ENCODE measurements around the gene GRID1. TPM values are rescaled to one million over a fixed set of nuclear protein-coding genes. Genes with fewer than 3 reads are reported as not detected.
A peak's percentile ranks its signal among the peaks of the same experiment; 100 is the strongest.

GRID1 gene
- polyA plus RNA-seq, 4 donors = 0.27 to 1.1 (median 0.40) TPM; not detected in 1

DNA sequence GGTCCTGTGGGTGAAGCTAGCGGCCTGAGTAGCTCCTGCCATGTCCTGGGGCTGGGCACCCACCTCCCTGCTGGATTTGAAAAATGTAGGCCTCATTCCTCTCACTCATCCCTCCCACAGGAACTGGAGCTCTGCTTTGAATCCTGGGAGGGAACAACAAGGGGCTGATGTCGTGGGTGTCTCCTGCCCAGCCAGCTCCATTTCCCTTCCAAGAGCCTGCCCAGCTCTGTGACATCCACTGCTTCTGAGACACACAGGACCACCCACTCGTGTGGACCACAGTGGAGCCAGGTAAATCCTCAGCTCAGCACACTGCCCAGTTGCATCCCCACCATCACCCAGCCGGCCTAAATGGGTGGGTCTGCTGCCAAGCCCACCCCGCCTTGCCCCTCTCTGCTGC, 579.2 kb downstream of the GRID1 start:
- no peak for FAIRE-seq

DNA sequence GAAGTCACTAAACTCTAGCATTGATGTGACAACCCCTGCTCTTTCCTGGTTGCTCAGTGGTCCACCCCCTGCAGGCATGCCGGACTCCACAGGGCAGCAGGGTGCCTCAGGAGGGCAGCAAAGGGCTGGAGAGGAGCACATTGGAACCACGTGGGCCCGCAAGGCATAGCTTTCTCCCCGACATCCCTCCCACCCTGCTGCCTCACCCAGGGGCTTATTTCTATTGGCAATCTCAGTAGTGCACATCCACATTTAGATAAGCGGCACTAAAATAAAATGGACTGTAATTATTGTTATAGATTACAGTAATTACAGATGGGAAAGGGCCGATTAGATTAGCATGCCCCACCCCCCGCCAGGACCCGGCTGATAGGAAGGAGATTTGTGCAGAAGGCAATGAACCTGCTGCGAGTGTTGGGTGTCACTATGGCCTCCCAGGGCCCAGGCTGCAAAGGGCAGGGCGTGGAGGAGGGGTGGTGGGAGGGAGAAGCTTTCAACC, 580.1 kb downstream of the GRID1 start:
- Histone ChIP-seq H3K4me1 (ENCODE audit: control insufficient read depth in 3 of 3, insufficient read depth in 2 of 3, low read depth in 1 of 3, low read length in 2 of 3) (no peaks in the 10 kb centered on the region), H3K27ac (ENCODE audit: low read depth in 1 of 3, low read length in 2 of 3) (no peak overlapping the region), H3K36me3 (ENCODE audit: control insufficient read depth in 3 of 3, insufficient read depth in 2 of 3, low read depth in 1 of 3, low read length in 3 of 3) (no peaks in the 10 kb centered on the region), H3K4me3 (ENCODE audit: low read depth in 1 of 3, low read length in 3 of 3) (no peak overlapping the region), H3K9me3 (ENCODE audit: control insufficient read depth in 2 of 2, insufficient read depth in 1 of 2, low read depth in 1 of 2, low read length in 1 of 2) (no peaks in the 10 kb centered on the region), H3K27me3 (ENCODE audit: control insufficient read depth in 3 of 3, insufficient read depth in 3 of 3, low read length in 3 of 3) (peaks cover 0 to 5% (median 0%) of the 10 kb centered on the region in 3 donors)
- WGBS, 3 donors = 8 to 54% (median 30%) methylated on average over 10 of the region's 10 CpGs
- DNase-seq = peak in 1 of 2 donors; percentile 31
- no peak for FAIRE-seq

More for the DNA sequence above, 579.2 kb downstream of the GRID1 start:
- H3K4me1 ChIP-seq (ENCODE audit: control insufficient read depth in 3 of 3, insufficient read depth in 2 of 3, low read depth in 1 of 3, low read length in 2 of 3) = no peaks in the 10 kb centered on the region
- peaks cover 0 to 5% (median 0%) of the 10 kb centered on the region in 3 donors for H3K27me3 ChIP-seq (ENCODE audit: control insufficient read depth in 3 of 3, insufficient read depth in 3 of 3, low read length in 3 of 3)
- DNase-seq = no peak
- 68 to 79% (median 78%) methylated on average over 5 of the region's 5 CpGs for WGBS, 3 donors
- H3K27ac ChIP-seq (ENCODE audit: low read depth in 1 of 3, low read length in 2 of 3) = no peak overlapping the region
- H3K36me3 ChIP-seq (ENCODE audit: control insufficient read depth in 3 of 3, insufficient read depth in 2 of 3, low read depth in 1 of 3, low read length in 3 of 3) = no peaks in the 10 kb centered on the region
- H3K9me3 ChIP-seq (ENCODE audit: control insufficient read depth in 2 of 2, insufficient read depth in 1 of 2, low read depth in 1 of 2, low read length in 1 of 2) = no peaks in the 10 kb centered on the region
- H3K4me3 ChIP-seq (ENCODE audit: low read depth in 1 of 3, low read length in 3 of 3) = no peak overlapping the region

DNA sequence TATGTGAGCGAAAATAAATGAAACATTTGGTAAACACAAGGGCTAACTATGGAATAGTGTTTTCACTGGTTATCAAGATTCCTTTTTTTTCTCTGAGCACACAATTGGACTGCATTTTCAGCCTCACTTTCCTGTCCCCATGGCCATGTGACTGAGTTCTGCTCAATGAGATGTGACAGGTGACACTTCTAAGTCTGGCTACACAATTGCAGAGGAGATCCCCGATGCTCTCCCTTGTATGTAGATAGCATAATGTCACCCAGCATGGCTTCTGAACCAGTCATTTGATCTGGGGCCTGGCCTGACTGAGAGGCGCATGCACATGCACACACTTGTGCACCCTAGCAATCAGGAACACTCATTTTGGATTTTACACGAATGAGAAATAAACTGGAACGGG, 581.8 kb downstream of the GRID1 start:
- Histone ChIP-seq H3K4me3 (ENCODE audit: low read depth in 1 of 3, low read length in 3 of 3) (no peak overlapping the region), H3K9me3 (ENCODE audit: control insufficient read depth in 2 of 2, insufficient read depth in 1 of 2, low read depth in 1 of 2, low read length in 1 of 2) (no peaks in the 10 kb centered on the region), H3K27ac (ENCODE audit: low read depth in 1 of 3, low read length in 2 of 3) (no peak overlapping the region), H3K4me1 (ENCODE audit: control insufficient read depth in 3 of 3, insufficient read depth in 2 of 3, low read depth in 1 of 3, low read length in 2 of 3) (no peaks in the 10 kb centered on the region), H3K27me3 (ENCODE audit: control insufficient read depth in 3 of 3, insufficient read depth in 3 of 3, low read length in 3 of 3) (peaks cover 0 to 5% (median 0%) of the 10 kb centered on the region in 3 donors), H3K36me3 (ENCODE audit: control insufficient read depth in 3 of 3, insufficient read depth in 2 of 3, low read depth in 1 of 3, low read length in 3 of 3) (no peaks in the 10 kb centered on the region)
- DNase-seq (no peak), FAIRE-seq (no peak)
- 61 to 83% (median 66%) methylated on average over 5 of the region's 5 CpGs for WGBS, 3 donors

DNA sequence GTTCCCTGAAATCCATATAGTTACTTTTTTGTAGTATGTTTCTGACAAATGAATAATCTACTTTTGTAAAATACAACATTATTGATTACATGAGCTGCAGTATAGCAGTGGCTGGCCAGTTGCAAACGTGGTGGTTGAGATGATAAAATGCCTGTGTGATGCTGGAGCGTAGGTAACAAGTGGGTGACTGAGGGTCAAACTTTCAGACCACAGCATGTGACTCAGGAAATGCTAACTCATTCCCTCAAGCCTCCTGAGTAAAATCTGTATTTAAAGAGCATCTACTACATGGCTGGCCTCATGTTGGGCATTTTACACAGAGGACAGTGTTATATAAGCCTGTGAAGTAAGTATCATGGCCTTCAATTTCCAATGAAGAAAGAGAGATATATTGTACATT, 585.2 kb downstream of the GRID1 start:
- H3K27ac ChIP-seq (ENCODE audit: low read depth in 1 of 3, low read length in 2 of 3) = no peak overlapping the region
- no peak overlapping the region for H3K4me3 ChIP-seq (ENCODE audit: low read depth in 1 of 3, low read length in 3 of 3)
- H3K9me3 ChIP-seq (ENCODE audit: control insufficient read depth in 2 of 2, insufficient read depth in 1 of 2, low read depth in 1 of 2, low read length in 1 of 2) = no peaks in the 10 kb centered on the region
- peaks cover 0 to 5% (median 0%) of the 10 kb centered on the region in 3 donors for H3K27me3 ChIP-seq (ENCODE audit: control insufficient read depth in 3 of 3, insufficient read depth in 3 of 3, low read length in 3 of 3)
- FAIRE-seq (no peak), DNase-seq (no peak)
- no peaks in the 10 kb centered on the region for H3K36me3 ChIP-seq (ENCODE audit: control insufficient read depth in 3 of 3, insufficient read depth in 2 of 3, low read depth in 1 of 3, low read length in 3 of 3)
- H3K4me1 ChIP-seq (ENCODE audit: control insufficient read depth in 3 of 3, insufficient read depth in 2 of 3, low read depth in 1 of 3, low read length in 2 of 3) = no peaks in the 10 kb centered on the region
- 51 to 72% (median 56%) methylated on average over 2 of the region's 2 CpGs for WGBS, 3 donors

DNA sequence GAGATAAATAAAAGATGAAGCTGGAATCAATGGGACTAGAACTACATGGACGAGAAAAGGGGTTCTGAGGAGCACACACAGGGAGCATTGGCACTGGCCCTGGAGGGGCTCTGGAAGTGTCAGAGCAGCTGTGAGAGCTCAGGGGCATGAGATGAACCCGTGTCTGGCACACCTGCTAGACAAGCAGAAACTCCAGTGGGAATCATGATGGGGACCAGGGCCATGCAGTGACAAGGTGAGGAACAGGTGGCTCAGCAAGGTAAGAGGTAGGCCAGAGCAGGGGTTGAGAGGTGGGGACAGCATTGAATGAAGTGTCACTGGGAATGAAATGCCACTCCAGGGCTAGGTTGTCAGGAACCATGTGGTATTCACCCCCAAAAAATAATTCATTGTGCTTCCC, 588.5 kb downstream of the GRID1 start:
- WGBS, 3 donors = 48 to 66% (median 62%) methylated on average over 2 of the region's 2 CpGs
- Histone ChIP-seq H3K4me3 (ENCODE audit: low read depth in 1 of 3, low read length in 3 of 3) (no peak overlapping the region), H3K9me3 (ENCODE audit: control insufficient read depth in 2 of 2, insufficient read depth in 1 of 2, low read depth in 1 of 2, low read length in 1 of 2) (no peaks in the 10 kb centered on the region), H3K4me1 (ENCODE audit: control insufficient read depth in 3 of 3, insufficient read depth in 2 of 3, low read depth in 1 of 3, low read length in 2 of 3) (no peaks in the 10 kb centered on the region), H3K27ac (ENCODE audit: low read depth in 1 of 3, low read length in 2 of 3) (no peak overlapping the region), H3K27me3 (ENCODE audit: control insufficient read depth in 3 of 3, insufficient read depth in 3 of 3, low read length in 3 of 3) (no peaks in the 10 kb centered on the region), H3K36me3 (ENCODE audit: control insufficient read depth in 3 of 3, insufficient read depth in 2 of 3, low read depth in 1 of 3, low read length in 3 of 3) (no peaks in the 10 kb centered on the region)
- no peak for DNase-seq
- FAIRE-seq = no peak

DNA sequence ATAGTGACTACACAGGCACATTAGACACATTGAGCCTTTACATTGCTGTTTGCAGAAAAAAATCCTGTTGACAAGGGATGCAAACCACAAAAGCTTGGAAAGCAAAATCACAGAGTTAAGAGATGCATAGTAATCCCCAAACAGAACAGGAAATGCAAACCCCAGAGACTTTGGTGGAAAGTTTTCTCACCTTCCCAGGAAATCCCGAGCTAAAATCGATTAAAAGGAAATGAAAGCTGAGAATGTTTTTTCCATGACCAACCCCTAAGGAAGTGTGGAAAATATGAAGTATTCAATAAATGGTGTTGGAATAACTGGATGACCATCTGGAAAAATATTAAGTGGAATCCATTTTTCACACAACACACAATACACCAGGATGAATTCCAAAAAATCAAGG, 598.7 kb downstream of the GRID1 start:
- WGBS, 3 donors = 49 to 80% (median 76%) methylated on average over 2 of the region's 2 CpGs
- Histone ChIP-seq H3K36me3 (ENCODE audit: control insufficient read depth in 3 of 3, insufficient read depth in 2 of 3, low read depth in 1 of 3, low read length in 3 of 3) (no peaks in the 10 kb centered on the region), H3K9me3 (ENCODE audit: control insufficient read depth in 2 of 2, insufficient read depth in 1 of 2, low read depth in 1 of 2, low read length in 1 of 2) (peaks cover 0 to 4% of the 10 kb centered on the region in 2 donors), H3K4me1 (ENCODE audit: control insufficient read depth in 3 of 3, insufficient read depth in 2 of 3, low read depth in 1 of 3, low read length in 2 of 3) (no peaks in the 10 kb centered on the region), H3K4me3 (ENCODE audit: low read depth in 1 of 3, low read length in 3 of 3) (no peak overlapping the region), H3K27me3 (ENCODE audit: control insufficient read depth in 3 of 3, insufficient read depth in 3 of 3, low read length in 3 of 3) (no peaks in the 10 kb centered on the region), H3K27ac (ENCODE audit: low read depth in 1 of 3, low read length in 2 of 3) (no peak overlapping the region)
- FAIRE-seq (no peak), DNase-seq (no peak)

DNA sequence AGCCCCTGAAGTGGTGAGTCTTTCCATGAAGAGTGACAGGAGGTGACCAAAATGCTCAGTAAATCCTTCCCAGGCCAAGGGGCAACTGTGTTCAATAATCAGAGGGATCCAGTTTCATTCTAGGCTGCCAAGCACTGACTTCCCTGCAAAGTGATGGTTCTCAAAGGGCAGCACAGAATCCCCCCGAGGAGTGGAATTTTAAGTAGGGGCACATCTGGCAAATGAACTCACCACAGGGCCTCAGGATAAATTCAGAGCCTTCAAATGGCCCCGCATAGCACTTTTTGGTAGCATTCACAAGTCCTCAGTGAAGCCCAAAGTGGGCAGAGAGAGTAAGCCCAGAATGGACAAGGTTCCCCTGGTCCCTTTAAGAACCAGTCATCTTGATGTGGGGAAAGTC, 602.5 kb downstream of the GRID1 start:
- 54 to 65% (median 59%) methylated on average over 2 of the region's 2 CpGs for WGBS, 3 donors
- Histone ChIP-seq H3K27ac (ENCODE audit: low read depth in 1 of 3, low read length in 2 of 3) (no peak overlapping the region), H3K9me3 (ENCODE audit: control insufficient read depth in 2 of 2, insufficient read depth in 1 of 2, low read depth in 1 of 2, low read length in 1 of 2) (no peaks in the 10 kb centered on the region), H3K4me3 (ENCODE audit: low read depth in 1 of 3, low read length in 3 of 3) (no peak overlapping the region), H3K36me3 (ENCODE audit: control insufficient read depth in 3 of 3, insufficient read depth in 2 of 3, low read depth in 1 of 3, low read length in 3 of 3) (no peaks in the 10 kb centered on the region), H3K4me1 (ENCODE audit: control insufficient read depth in 3 of 3, insufficient read depth in 2 of 3, low read depth in 1 of 3, low read length in 2 of 3) (no peaks in the 10 kb centered on the region), H3K27me3 (ENCODE audit: control insufficient read depth in 3 of 3, insufficient read depth in 3 of 3, low read length in 3 of 3) (no peaks in the 10 kb centered on the region)
- FAIRE-seq (no peak), DNase-seq (no peak)

DNA sequence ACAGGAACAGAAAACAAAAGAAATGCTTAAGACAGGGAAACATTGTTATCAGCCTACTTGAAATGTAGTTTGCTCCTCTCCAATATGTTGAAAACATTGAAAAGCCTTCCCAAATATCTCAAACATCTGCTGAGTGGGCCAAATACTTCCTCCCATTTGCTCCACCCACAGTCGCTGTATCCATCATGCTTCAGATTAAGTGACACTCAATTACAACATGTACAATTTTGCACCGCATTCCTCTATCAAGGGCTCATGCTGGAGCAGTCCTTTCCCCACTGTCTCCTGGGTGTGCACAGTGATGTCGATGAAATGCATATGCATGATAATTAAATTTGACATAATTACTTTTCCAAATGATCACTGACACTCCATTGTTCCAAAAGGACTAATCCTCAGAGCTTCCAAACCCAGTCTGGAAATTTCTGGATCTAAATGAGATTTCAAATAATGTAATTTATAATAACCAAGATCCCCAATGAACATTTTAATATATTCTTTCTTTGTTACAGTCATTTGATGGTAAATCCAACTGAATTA, 604.6 kb downstream of the GRID1 start:
- WGBS, 3 donors = 69 to 88% (median 86%) methylated on average over 3 of the region's 3 CpGs

More for the DNA sequence above, 604.6 kb downstream of the GRID1 start:
- H3K4me3 ChIP-seq (ENCODE audit: low read depth in 1 of 3, low read length in 3 of 3) = no peak overlapping the region
- FAIRE-seq (no peak), DNase-seq (no peak)
- no peaks in the 10 kb centered on the region for H3K36me3 ChIP-seq (ENCODE audit: control insufficient read depth in 3 of 3, insufficient read depth in 2 of 3, low read depth in 1 of 3, low read length in 3 of 3)
- H3K4me1 ChIP-seq (ENCODE audit: control insufficient read depth in 3 of 3, insufficient read depth in 2 of 3, low read depth in 1 of 3, low read length in 2 of 3) = no peaks in the 10 kb centered on the region
- H3K9me3 ChIP-seq (ENCODE audit: control insufficient read depth in 2 of 2, insufficient read depth in 1 of 2, low read depth in 1 of 2, low read length in 1 of 2) = no peaks in the 10 kb centered on the region
- no peaks in the 10 kb centered on the region for H3K27me3 ChIP-seq (ENCODE audit: control insufficient read depth in 3 of 3, insufficient read depth in 3 of 3, low read length in 3 of 3)
- no peak overlapping the region for H3K27ac ChIP-seq (ENCODE audit: low read depth in 1 of 3, low read length in 2 of 3)
